ENCODE data around the gene OXGR1.

OXGR1 gene

GRCh38 chr13:97023117-97023516 lies 28.8 kb upstream of the OXGR1 start:
- DNase-seq (ENCODE audit: low read depth) = no peak
- no peak overlapping the region for H3K4me3 ChIP-seq (ENCODE audit: control insufficient read depth, low read depth, low read length)
- TF ChIP-seq CTCF (conservative IDR thresholded peaks at IDR 0.05; ENCODE audit: control insufficient read depth, insufficient read depth, low read depth, low read length) = no peak

- DNase-seq (ENCODE audit: low read depth) = no peak
- no peak overlapping the region for H3K4me3 ChIP-seq (ENCODE audit: control insufficient read depth, low read depth, low read length)
- no peak for TF ChIP-seq CTCF (conservative IDR thresholded peaks at IDR 0.05; ENCODE audit: control insufficient read depth, insufficient read depth, low read depth, low read length)
These were observed 27.0 kb upstream of the OXGR1 start for GRCh38 chr13:97021241-97021640.

- no peak for DNase-seq (ENCODE audit: low read depth)
- TF ChIP-seq CTCF (conservative IDR thresholded peaks at IDR 0.05; ENCODE audit: control insufficient read depth, insufficient read depth, low read depth, low read length) = no peak
- H3K4me3 ChIP-seq (ENCODE audit: control insufficient read depth, low read depth, low read length) = no peak overlapping the region
These were observed 26.5 kb upstream of the OXGR1 start for GRCh38 chr13:97020689-97021240.

- DNase-seq (ENCODE audit: low read depth) = no peak
- no peak for TF ChIP-seq CTCF (conservative IDR thresholded peaks at IDR 0.05; ENCODE audit: control insufficient read depth, insufficient read depth, low read depth, low read length)
- H3K4me3 ChIP-seq (ENCODE audit: control insufficient read depth, low read depth, low read length) = no peak overlapping the region
These were observed 25.9 kb upstream of the OXGR1 start for GRCh38 chr13:97020194-97020593.

- H3K4me3 ChIP-seq (ENCODE audit: control insufficient read depth, low read depth, low read length) = no peak overlapping the region
- no peak for DNase-seq (ENCODE audit: low read depth)
- TF ChIP-seq CTCF (conservative IDR thresholded peaks at IDR 0.05; ENCODE audit: control insufficient read depth, insufficient read depth, low read depth, low read length) = no peak
These were observed 25.0 kb upstream of the OXGR1 start for GRCh38 chr13:97019236-97019635.

GRCh38 chr13:97018029-97018819 lies 23.9 kb upstream of the OXGR1 start:
- peak; percentile 98 for TF ChIP-seq CTCF (conservative IDR thresholded peaks at IDR 0.05; ENCODE audit: control insufficient read depth, insufficient read depth, low read depth, low read length)
- DNase-seq (ENCODE audit: low read depth) = peak; percentile 70
- no peak overlapping the region for H3K4me3 ChIP-seq (ENCODE audit: control insufficient read depth, low read depth, low read length)
